ENCODE data around the gene CCDC88B. TPM values are rescaled to one million over a fixed set of nuclear protein-coding genes. Genes with fewer than 3 reads are reported as not detected.

Gene CCDC88B
- total RNA-seq, 1 donor from 2014 or later = 7.9 TPM

GRCh38 chr11:64362339-64362738, 22.3 kb downstream of the CCDC88B start:
- intact Hi-C loops (cut with DNase I) = no loop called here
- Histone ChIP-seq H3K36me3 (peaks cover 0 to 57% of the 10 kb centered on the region in 2 donors), H3K27ac (no peak overlapping the region), H3K9me3 (no peaks in the 10 kb centered on the region), H3K4me1 (peaks cover 29% of the 10 kb centered on the region), H3K27me3 (no peaks in the 10 kb centered on the region), H3K4me3 (no peak overlapping the region)
- no peak for TF ChIP-seq POLR2A (IDR thresholded peaks at IDR 0.05)
- DNase-seq (ENCODE audit: extremely low spot score in 2 of 2) = no peak

- TF ChIP-seq CTCF (IDR thresholded peaks at IDR 0.05) (no peak), POLR2A (IDR thresholded peaks at IDR 0.05) (no peak), POLR2AphosphoS5 (IDR thresholded peaks at IDR 0.05; ENCODE audit: insufficient read depth in 1 of 2, low read depth in 1 of 2) (no peak)
- Histone ChIP-seq H3K9me3 (no peaks in the 10 kb centered on the region), H3K27me3 (no peaks in the 10 kb centered on the region), H3K27ac (no peak overlapping the region), H3K4me3 (no peak overlapping the region), H3K4me1 (peaks cover 11% of the 10 kb centered on the region), H3K36me3 (peaks cover 0 to 74% of the 10 kb centered on the region in 2 donors)
- DNase-seq (ENCODE audit: extremely low spot score in 2 of 2) = no peak
- intact Hi-C loops (cut with DNase I) = no loop called here
These were observed 24.4 kb downstream of the CCDC88B start for GRCh38 chr11:64364435-64364834.

- no peaks in the 10 kb centered on the region for H3K27me3 ChIP-seq
- no peak for DNase-seq (ENCODE audit: extremely low spot score in 2 of 2)
- H3K36me3 ChIP-seq = peaks cover 0 to 79% of the 10 kb centered on the region in 2 donors
- peaks cover 6% of the 10 kb centered on the region for H3K4me1 ChIP-seq
- H3K27ac ChIP-seq = no peak overlapping the region
- H3K4me3 ChIP-seq = no peak overlapping the region
- TF ChIP-seq CTCF (IDR thresholded peaks at IDR 0.05) (no peak), POLR2A (IDR thresholded peaks at IDR 0.05) (no peak), POLR2AphosphoS5 (IDR thresholded peaks at IDR 0.05; ENCODE audit: insufficient read depth in 1 of 2, low read depth in 1 of 2) (no peak)
- intact Hi-C loops (cut with DNase I) = no loop called here
- H3K9me3 ChIP-seq = no peaks in the 10 kb centered on the region
These were observed 24.9 kb downstream of the CCDC88B start for GRCh38 chr11:64364911-64365310.

GRCh38 chr11:64366751-64367150, 26.7 kb downstream of the CCDC88B start:
- Histone ChIP-seq H3K4me1 (no peaks in the 10 kb centered on the region), H3K36me3 (peaks cover 0 to 80% of the 10 kb centered on the region in 2 donors), H3K27me3 (no peaks in the 10 kb centered on the region), H3K27ac (no peak overlapping the region), H3K9me3 (no peaks in the 10 kb centered on the region), H3K4me3 (no peak overlapping the region)
- DNase-seq (ENCODE audit: extremely low spot score in 2 of 2) = no peak
- no peak for TF ChIP-seq POLR2A (IDR thresholded peaks at IDR 0.05)
- TF ChIP-seq CTCF (IDR thresholded peaks at IDR 0.05) = no peak
- TF ChIP-seq POLR2AphosphoS5 (IDR thresholded peaks at IDR 0.05; ENCODE audit: insufficient read depth in 1 of 2, low read depth in 1 of 2) = no peak
- intact Hi-C loops (cut with DNase I) = no loop called here

- Histone ChIP-seq H3K4me3 (no peak overlapping the region), H3K27ac (no peak overlapping the region), H3K27me3 (no peaks in the 10 kb centered on the region), H3K4me1 (no peaks in the 10 kb centered on the region), H3K9me3 (no peaks in the 10 kb centered on the region), H3K36me3 (peaks cover 0 to 66% of the 10 kb centered on the region in 2 donors)
- TF ChIP-seq CTCF (IDR thresholded peaks at IDR 0.05) (no peak), POLR2A (IDR thresholded peaks at IDR 0.05) (no peak), POLR2AphosphoS5 (IDR thresholded peaks at IDR 0.05; ENCODE audit: insufficient read depth in 1 of 2, low read depth in 1 of 2) (no peak)
- DNase-seq (ENCODE audit: extremely low spot score in 2 of 2) = no peak
- intact Hi-C loops (cut with DNase I) = no loop called here
These were observed 28.1 kb downstream of the CCDC88B start for GRCh38 chr11:64367931-64368672.
